HCT116 (cell line): ENCODE measurements around the gene LY86. TPM values are rescaled to one million over a fixed set of nuclear protein-coding genes. Genes with fewer than 3 reads are reported as not detected.
A peak's percentile ranks its signal among the peaks of the same experiment; 100 is the strongest.

Experiments used
- ATAC-seq: fragments of 200-7000 bp; cut with Tn5 transposase; 2 replicates; pipeline ENCODE4 v1.9.1; 2020; ENCODE audit warnings: mild to moderate bottlenecking, moderate library complexity
- BruUV-seq: library from RNA; stranded (reverse); fragments of 400-500 nt; replicated peaks from 2 replicates; lab custom pipeline; 2021; lab: Mats Ljungman, UMichigan
- CTCF ChIA-PET: fragments of 300-600 bp; sonication (Branson Sonifier 250); formaldehyde crosslinking; loops from one replicate; lab custom pipeline; 2021; ENCODE audit warnings: antibody characterized with exemption; lab: Charles Lee
- POLR2A ChIA-PET: fragments of 300-600, 350-600 bp; sonication (Branson Sonifier 250); formaldehyde crosslinking; loops from one replicate; lab custom pipeline; 2021; ENCODE audit warnings: antibody characterized with exemption; lab: Charles Lee
- RAD21 ChIA-PET, 2 experiments: fragments of 300-600 bp; sonication (Branson Sonifier 250); formaldehyde crosslinking; loops; one replicate each; lab custom pipeline; 2023; ENCODE audit warnings: low total read pairs in 2 of 2; ENCODE audit not compliant: uncharacterized antibody in 2 of 2, unreplicated experiment in 2 of 2, low non-redundant PET in 1 of 2; lab: Charles Lee
- DNase-seq: peaks from one replicate; pipeline ENCODE4 v3.0.0-alpha.2; 2010; ENCODE audit warnings: low read depth, low spot score
- H2AFZ ChIP-seq: fragments of 200-600 bp; shearing (Covaris generic), sonication (generic); 2 replicates; pipeline ENCODE4 v1.6.1; 2017; ENCODE audit warnings: low read depth, mixed run types, mixed read lengths, antibody characterized with exemption, low read length; ENCODE audit not compliant: poor library complexity, severe bottlenecking
- H3K27ac ChIP-seq: 2 replicates; pipeline ENCODE4 v1.5.1; 2012; ENCODE audit warnings: low read depth, low read length
- H3K27me3 ChIP-seq: fragments of 200-600 bp; sonication (generic); 2 replicates; pipeline ENCODE4 v1.6.1; 2016; ENCODE audit warnings: mixed run types, low read length, mixed read lengths; ENCODE audit not compliant: insufficient read depth
- H3K36me3 ChIP-seq, 2 experiments: fragments of 200-500 bp in 1 of 2; fragments of 200-600 bp in 1 of 2; sonication (Bioruptor generic) in 1 of 2; sonication (generic) in 1 of 2; 2 replicates each; pipeline versions ENCODE4 v1.5.1 to v1.6.1; 2014 to 2016; ENCODE audit warnings: low read length in 2 of 2, inconsistent platforms in 1 of 2, mixed read lengths in 1 of 2, mixed run types in 1 of 2; ENCODE audit not compliant: insufficient read depth in 2 of 2, control insufficient read depth in 1 of 2
- H3K4me1 ChIP-seq, 2 experiments: fragments of 200-600 bp in 1 of 2; sonication (generic) in 1 of 2; 2 replicates each; pipeline versions ENCODE4 v1.5.1 to v1.6.1; 2012 to 2017; ENCODE audit warnings: low read length in 2 of 2, inconsistent platforms in 1 of 2, mild to moderate bottlenecking in 1 of 2, mixed read lengths in 1 of 2, mixed run types in 1 of 2, moderate library complexity in 1 of 2; ENCODE audit not compliant: insufficient read depth in 2 of 2, control insufficient read depth in 1 of 2
- H3K4me2 ChIP-seq: fragments of 200-600 bp; sonication (generic); 2 replicates; pipeline ENCODE4 v1.6.1; 2017; ENCODE audit warnings: mixed run types, low read length, mixed read lengths
- H3K4me3 ChIP-seq, 2 experiments: fragments of 200-600 bp in 1 of 2; sonication (generic) in 1 of 2; replicated peaks in 1 of 2; 2 replicates each; pipeline ENCODE4 v1.5.1; 2011 to 2016; ENCODE audit warnings: low read length in 2 of 2, control low read depth in 1 of 2, low read depth in 1 of 2, mild to moderate bottlenecking in 1 of 2, mixed read lengths in 1 of 2, mixed run types in 1 of 2
- H3K79me2 ChIP-seq: fragments of 200-600 bp; sonication (generic); 2 replicates; pipeline ENCODE4 v1.6.1; 2017; ENCODE audit warnings: mild to moderate bottlenecking, mixed run types, low read length, moderate library complexity, mixed read lengths; ENCODE audit not compliant: insufficient read depth
- H3K9ac ChIP-seq: fragments of 200-600 bp; sonication (generic); 2 replicates; pipeline ENCODE4 v1.6.1; 2016; ENCODE audit warnings: low read length, mixed read lengths
- H3K9me2 ChIP-seq: fragments of 200-600 bp; sonication (generic), shearing (Covaris generic); 2 replicates; pipeline ENCODE4 v1.6.1; 2017; ENCODE audit warnings: mixed run types, mild to moderate bottlenecking, moderate library complexity; ENCODE audit not compliant: insufficient read depth
- H3K9me3 ChIP-seq, 2 experiments: fragments of 200-500 bp in 1 of 2; fragments of 200-600 bp in 1 of 2; sonication (Bioruptor generic) in 1 of 2; sonication (generic) in 1 of 2; 2 replicates each; pipeline ENCODE4 v1.6.1; 2014 to 2017; ENCODE audit warnings: low read length in 2 of 2, mixed read lengths in 2 of 2, inconsistent platforms in 1 of 2, low read depth in 1 of 2, mild to moderate bottlenecking in 1 of 2, mixed run types in 1 of 2, moderate library complexity in 1 of 2; ENCODE audit not compliant: control insufficient read depth in 1 of 2, insufficient read depth in 1 of 2
- H4K20me1 ChIP-seq: fragments of 200-600 bp; sonication (generic), shearing (Covaris generic); 2 replicates; pipeline ENCODE4 v1.6.1; 2017; ENCODE audit warnings: mixed run types, mild to moderate bottlenecking, moderate library complexity; ENCODE audit not compliant: insufficient read depth
- FOSL1 ChIP-seq: IDR thresholded peaks from 2 replicates; pipeline ENCODE4 v1.6.1; 2012; ENCODE audit warnings: low read depth
- RAD21 ChIP-seq: IDR thresholded peaks from 2 replicates; pipeline ENCODE4 v1.6.1; 2012; ENCODE audit warnings: low read depth, mild to moderate bottlenecking
- TCF7L2 ChIP-seq: IDR thresholded peaks from 2 replicates; pipeline ENCODE4 v1.7.0; 2011; ENCODE audit warnings: borderline replicate concordance, inconsistent platforms; ENCODE audit not compliant: insufficient read depth, insufficient read length; ENCODE audit errors: extremely low read depth
- intact Hi-C: fragments of 100-400 bp; cut with micrococcal nuclease; formaldehyde crosslinking; loops from 2 replicates; pipeline ENCODE4 v1.10.0; 2022
- total RNA-seq: library from RNA; stranded (reverse); gene quantifications from one replicate; pipeline ENCODE4 v1.2.1, GENCODE V29; 2021; ENCODE audit not compliant: unreplicated experiment
- TF ChIP-seq, protein P1 (sequence below), 3 experiments: fragments of 200-600 bp in 1 of 3; sonication (generic) in 1 of 3; IDR thresholded peaks in 2 of 3; conservative IDR thresholded peaks in 1 of 3; 2 replicates each; pipeline ENCODE4 v1.5.1; 2012 to 2017; ENCODE audit warnings: low read depth in 2 of 3, low read length in 2 of 3, antibody characterized with exemption in 1 of 3, borderline replicate concordance in 1 of 3, control low read depth in 1 of 3, mild to moderate bottlenecking in 1 of 3, mixed read lengths in 1 of 3, mixed run types in 1 of 3, moderate library complexity in 1 of 3; ENCODE audit not compliant: insufficient read depth in 1 of 3
- TF ChIP-seq, protein P2 (sequence below): IDR thresholded peaks from 2 replicates; pipeline ENCODE4 v1.6.1; 2012

Gene LY86
- total RNA-seq, 1 experiment from 2014 or later: not detected

DNA sequence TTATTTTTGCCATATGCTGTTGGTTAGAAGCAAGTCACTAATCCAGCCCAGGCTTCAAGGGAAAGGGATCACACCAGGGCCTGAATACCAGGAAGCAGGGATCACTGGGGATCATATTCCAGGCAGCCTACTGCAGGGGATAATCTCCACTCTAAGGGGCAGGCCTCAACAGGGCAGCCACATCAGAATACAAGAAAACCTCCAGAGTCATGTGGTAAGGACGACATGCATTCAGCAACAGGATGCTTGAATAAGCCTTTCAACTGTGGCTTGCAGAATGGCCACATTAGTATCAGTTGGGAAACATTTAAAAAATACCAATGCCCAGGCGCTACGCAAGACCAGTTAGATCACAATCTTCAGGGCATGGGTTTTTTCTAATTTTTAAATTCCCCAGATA, 109.1 kb downstream of the LY86 start:
- Histone ChIP-seq H3K36me3 (no peaks in the 10 kb centered on the region), H3K4me2 (no peak overlapping the region), H3K9me3 (no peaks in the 10 kb centered on the region), H3K4me1 (peaks cover 23 to 42% of the 10 kb centered on the region in 2 experiments), H3K9ac (no peak overlapping the region), H2AFZ (peak overlapping the region; percentile 79), H3K27ac (no peak overlapping the region), H3K79me2 (no peaks in the 10 kb centered on the region), H3K27me3 (no peaks in the 10 kb centered on the region), H4K20me1 (no peaks in the 10 kb centered on the region), H3K4me3 (no peak overlapping the region), H3K9me2 (no peaks in the 10 kb centered on the region)
- ChIA-PET RAD21 (no interaction called here), POLR2A (no interaction called here), CTCF (no interaction called here)
- no TSS peak for BruUV-seq
- intact Hi-C loops: no loop called here
- DNase-seq (no peak), ATAC-seq (no peak)
- TF ChIP-seq, protein P1, sequence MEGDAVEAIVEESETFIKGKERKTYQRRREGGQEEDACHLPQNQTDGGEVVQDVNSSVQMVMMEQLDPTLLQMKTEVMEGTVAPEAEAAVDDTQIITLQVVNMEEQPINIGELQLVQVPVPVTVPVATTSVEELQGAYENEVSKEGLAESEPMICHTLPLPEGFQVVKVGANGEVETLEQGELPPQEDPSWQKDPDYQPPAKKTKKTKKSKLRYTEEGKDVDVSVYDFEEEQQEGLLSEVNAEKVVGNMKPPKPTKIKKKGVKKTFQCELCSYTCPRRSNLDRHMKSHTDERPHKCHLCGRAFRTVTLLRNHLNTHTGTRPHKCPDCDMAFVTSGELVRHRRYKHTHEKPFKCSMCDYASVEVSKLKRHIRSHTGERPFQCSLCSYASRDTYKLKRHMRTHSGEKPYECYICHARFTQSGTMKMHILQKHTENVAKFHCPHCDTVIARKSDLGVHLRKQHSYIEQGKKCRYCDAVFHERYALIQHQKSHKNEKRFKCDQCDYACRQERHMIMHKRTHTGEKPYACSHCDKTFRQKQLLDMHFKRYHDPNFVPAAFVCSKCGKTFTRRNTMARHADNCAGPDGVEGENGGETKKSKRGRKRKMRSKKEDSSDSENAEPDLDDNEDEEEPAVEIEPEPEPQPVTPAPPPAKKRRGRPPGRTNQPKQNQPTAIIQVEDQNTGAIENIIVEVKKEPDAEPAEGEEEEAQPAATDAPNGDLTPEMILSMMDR (IDR thresholded peaks at IDR 0.05 in 2 of 3, conservative IDR thresholded peaks at IDR 0.05 in 1 of 3; ENCODE audit: borderline replicate concordance in 1 of 3, insufficient read depth in 1 of 3, low read depth in 2 of 3, low read length in 2 of 3): no peak
- TF ChIP-seq FOSL1: no peak
- TF ChIP-seq, protein P2, sequence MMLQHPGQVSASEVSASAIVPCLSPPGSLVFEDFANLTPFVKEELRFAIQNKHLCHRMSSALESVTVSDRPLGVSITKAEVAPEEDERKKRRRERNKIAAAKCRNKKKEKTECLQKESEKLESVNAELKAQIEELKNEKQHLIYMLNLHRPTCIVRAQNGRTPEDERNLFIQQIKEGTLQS: no peak

DNA sequence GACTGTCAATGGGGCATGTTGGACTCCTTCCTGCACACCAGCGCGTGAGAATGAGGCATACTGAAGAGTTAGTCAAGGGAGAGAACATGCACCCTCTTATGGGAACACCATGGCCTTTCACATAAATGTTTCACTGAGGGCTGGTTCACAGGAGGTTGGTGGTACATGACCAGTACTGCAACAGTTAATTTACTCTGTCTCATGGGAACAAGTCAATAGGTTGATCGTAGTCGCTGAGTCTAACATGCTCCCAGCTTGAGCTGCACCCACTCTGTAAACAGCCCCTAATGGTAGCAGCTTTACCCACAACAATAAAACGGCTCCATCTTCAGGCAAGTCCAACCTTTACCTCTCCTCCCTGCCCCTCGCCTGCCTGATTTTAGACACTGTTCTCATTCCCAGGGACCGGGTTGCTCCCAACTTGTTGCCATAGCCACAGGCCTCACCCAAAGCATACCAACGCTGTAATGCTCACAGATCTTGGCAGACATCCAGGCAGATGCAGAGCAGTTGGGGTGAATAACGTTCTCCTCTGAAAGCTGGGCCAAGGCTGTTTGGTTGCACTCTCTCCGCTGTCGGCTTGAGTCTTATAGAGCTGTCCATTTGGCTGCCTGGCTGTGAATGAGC, 111.3 kb downstream of the LY86 start:
- POLR2A ChIA-PET: no interaction called here

More for the DNA sequence above, 111.3 kb downstream of the LY86 start:
- H3K4me2 ChIP-seq: peak overlapping the region; percentile 36
- no peaks in the 10 kb centered on the region for H3K9me2 ChIP-seq
- CTCF ChIA-PET: no interaction called here
- H3K9ac ChIP-seq: no peak overlapping the region
- ATAC-seq: peak; percentile 75
- intact Hi-C loops: no loop called here
- no peak for TF ChIP-seq TCF7L2
- peak; percentile 17; the same call in 1 of the 2 replicates for TF ChIP-seq RAD21
- TF ChIP-seq, all 23 proteins: peak for 1
- Histone ChIP-seq H3K27me3 (no peaks in the 10 kb centered on the region), H3K27ac (no peak overlapping the region), H3K4me3 (no peak overlapping the region), H4K20me1 (no peaks in the 10 kb centered on the region), H3K36me3 (no peaks in the 10 kb centered on the region), H3K4me1 (peaks cover 11 to 29% of the 10 kb centered on the region in 2 experiments; a peak in 3 of 4 replicates), H2AFZ (peak overlapping the region; percentile 74), H3K9me3 (no peaks in the 10 kb centered on the region), H3K79me2 (no peaks in the 10 kb centered on the region)
- no TSS peak for BruUV-seq
- peak; percentile 58 for DNase-seq
- RAD21 ChIA-PET: no interaction called here
